GM10248 (cell line): ENCODE measurements around the gene NMRAL1.
A peak's percentile ranks its signal among the peaks of the same experiment; 100 is the strongest.

Experiments used
- CTCF ChIA-PET: fragments of 300-600 bp; sonication (Branson Sonifier 250); formaldehyde crosslinking; extraction: SDS; loops from one replicate; lab custom pipeline; 2021; ENCODE audit warnings: antibody characterized with exemption; lab: Yijun Ruan, JAX
- POLR2A ChIA-PET: fragments of 350-650 bp; sonication (Branson Sonifier 250); formaldehyde crosslinking; extraction: SDS; loops from one replicate; lab custom pipeline; 2020; ENCODE audit warnings: antibody characterized with exemption; lab: Yijun Ruan, JAX
- DNase-seq: peaks from one replicate; pipeline ENCODE4 v3.0.0; 2012; ENCODE audit errors: extremely low spot score
- TF ChIP-seq, protein P1 (sequence below): IDR thresholded peaks from 2 replicates; pipeline ENCODE4 v1.5.1; 2012; ENCODE audit warnings: mild to moderate bottlenecking, low read depth; ENCODE audit errors: extremely low read depth, missing control alignments, control extremely low read depth

Gene NMRAL1

DNA sequence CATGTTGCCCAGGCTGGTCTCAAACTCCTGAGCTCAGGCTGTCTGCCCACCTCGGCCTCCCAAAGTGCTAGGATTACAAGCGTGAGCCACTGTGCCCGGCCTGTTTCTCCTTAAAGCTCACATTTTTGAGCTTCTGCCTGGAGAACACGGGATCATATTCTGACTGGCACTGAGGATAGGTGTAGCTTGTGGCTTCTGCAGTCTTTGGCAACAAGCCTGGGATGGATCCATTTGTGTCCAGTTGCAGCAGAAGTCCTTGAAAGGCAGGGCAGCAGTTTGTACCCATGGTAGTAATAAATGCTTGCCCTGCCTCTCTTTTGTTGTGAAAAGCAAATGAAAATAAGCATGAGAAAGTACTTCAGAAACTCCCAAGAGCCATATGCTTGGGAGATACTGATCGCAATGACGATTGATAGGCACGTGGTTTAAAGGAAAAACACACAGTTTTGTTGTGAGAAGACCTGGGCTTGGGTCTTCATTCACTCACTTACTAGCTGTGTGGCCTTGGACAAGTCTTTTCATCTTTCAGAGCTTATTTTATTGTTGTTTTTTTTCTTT, 54.9 kb downstream of the NMRAL1 start:
- no peak for DNase-seq
- ChIA-PET CTCF (interaction anchor here (1.0 to 8.7 kb wide), 3 partner anchors 16 to 642 kb away, joined by 3 to 89 read pairs (median 3); no protein-coding TSS in a partner anchor), POLR2A (no interaction called here)
- TF ChIP-seq, protein P1, sequence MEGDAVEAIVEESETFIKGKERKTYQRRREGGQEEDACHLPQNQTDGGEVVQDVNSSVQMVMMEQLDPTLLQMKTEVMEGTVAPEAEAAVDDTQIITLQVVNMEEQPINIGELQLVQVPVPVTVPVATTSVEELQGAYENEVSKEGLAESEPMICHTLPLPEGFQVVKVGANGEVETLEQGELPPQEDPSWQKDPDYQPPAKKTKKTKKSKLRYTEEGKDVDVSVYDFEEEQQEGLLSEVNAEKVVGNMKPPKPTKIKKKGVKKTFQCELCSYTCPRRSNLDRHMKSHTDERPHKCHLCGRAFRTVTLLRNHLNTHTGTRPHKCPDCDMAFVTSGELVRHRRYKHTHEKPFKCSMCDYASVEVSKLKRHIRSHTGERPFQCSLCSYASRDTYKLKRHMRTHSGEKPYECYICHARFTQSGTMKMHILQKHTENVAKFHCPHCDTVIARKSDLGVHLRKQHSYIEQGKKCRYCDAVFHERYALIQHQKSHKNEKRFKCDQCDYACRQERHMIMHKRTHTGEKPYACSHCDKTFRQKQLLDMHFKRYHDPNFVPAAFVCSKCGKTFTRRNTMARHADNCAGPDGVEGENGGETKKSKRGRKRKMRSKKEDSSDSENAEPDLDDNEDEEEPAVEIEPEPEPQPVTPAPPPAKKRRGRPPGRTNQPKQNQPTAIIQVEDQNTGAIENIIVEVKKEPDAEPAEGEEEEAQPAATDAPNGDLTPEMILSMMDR: no peak

DNA sequence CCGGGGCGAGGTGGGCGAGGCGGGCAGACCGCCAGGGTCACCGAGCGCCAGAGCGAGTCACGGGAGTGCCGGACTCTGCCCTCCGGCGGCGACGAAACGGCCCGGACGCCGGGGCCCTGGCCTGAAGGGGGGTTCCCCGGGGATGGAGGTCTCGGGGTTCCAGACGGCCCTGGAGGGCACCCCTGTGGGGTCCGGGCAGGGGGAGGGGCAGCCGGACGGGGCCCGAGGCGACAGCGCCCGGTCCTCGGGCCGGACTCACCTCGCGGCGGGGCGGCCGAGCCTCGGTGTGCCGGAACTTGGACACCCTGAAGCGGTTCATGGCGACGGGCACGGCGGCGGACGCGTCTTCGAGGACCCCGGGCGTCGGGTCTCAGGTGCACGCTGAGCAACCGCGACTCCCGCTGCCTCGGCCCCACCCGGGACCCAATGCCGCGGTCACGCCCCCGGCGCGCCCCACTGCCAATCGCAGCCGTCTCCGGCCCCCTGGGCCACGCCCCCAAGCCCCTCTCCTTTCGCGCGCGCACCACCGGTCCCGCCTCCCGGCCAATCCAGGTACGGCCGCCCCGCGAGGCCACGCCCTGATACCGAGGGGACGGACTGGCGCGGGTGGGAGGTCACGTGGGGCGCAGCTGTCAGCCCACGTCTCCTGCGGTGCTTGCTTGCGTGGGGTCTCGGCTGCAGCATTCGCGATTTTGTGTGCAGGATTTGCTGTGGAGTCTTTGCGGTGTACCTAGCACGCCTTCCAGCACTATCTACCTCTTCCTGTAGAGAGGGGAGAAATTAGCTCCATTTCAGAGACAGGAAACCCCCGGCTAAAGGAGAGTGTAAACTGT, 58.0 kb downstream of the NMRAL1 start, which contains the start of gene CORO7:
Gene CORO7 (minus strand): TSS at position 397 of the 833 bp plus-strand sequence. CDS start 78 bp downstream, at position 319.
- peak; percentile 97 for DNase-seq
- TF ChIP-seq, protein P1: no peak
- CTCF ChIA-PET: interaction anchor here (0.9 to 8.7 kb wide), 3 partner anchors 10 to 162 kb away, joined by 3 to 89 read pairs (median 5); no protein-coding TSS in a partner anchor
- POLR2A ChIA-PET: interaction anchor here (0.6 to 1.6 kb wide), 3 partner anchors 11 to 90 kb away, joined by 3 to 4 read pairs (median 3); no protein-coding TSS in a partner anchor

DNA sequence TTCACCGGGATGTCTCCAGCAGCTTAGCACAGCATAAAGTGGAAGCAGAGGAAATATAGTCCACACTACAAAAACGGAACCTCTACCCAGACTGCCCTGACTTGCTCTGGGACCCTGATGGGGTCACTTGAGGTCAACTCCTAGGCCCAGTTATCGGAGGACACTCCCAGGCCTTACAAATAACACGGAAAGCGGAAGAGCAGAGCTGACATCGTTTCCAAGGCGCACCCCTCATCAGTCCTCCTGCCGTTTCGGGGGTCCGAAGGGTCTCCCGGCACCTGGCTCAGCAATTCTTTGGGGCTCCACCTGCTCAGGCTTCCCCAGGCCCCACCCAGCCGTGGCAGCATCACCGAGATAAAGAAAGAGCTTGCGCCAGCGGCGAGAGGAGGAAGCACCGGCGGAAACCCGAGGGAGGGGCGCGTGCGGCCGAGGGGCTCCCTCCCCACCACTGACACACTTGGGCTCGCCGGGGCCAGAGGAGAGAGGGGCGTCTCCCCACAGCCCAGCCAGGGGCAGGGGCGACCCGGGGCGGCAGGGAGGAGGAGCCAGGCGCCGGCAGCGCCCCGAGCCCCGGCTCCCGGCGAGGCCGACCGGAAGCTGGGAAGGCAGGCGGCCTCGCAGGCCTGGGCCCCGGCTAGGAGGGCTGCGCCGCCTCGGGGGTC, 58.8 kb downstream of the NMRAL1 start:
- POLR2A ChIA-PET: interaction anchor here (1.0 to 1.6 kb wide), 2 partner anchors 11 to 13 kb away, joined by 3 to 4 read pairs; no protein-coding TSS in a partner anchor

DNA sequence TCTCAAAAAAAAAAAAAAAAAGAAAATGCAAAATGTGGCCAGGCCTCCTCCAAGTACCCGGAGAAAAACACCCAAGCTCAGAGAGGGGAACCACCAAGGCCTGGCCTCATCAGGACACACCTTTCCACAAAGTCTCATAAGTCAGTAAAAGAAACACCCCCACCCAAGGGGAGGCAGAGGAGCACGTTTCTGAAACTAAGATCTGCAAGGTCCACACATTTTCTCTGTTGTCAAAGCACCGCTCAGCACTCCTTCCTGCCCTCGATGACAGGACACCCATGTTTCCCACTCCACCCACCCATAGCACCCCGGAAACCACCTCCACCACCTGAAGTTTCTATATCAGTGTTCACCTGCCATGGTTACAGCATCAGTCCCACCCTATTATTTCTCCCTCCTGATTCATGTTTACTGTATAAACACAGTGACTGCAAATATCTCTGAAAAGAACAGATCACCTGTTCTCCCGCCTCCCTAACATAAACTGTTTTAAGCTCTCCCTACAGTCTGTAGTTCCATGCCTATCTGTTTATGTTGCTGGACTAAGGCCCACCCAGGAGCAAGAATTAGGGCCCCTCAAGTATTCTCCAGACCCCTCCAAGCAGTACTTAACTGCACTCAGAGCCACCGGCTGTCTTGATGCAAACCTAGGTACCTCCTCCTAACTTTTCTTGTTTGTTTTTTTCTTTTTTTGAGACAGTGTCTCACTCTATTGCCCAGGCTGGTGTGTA, 60.1 kb downstream of the NMRAL1 start:
- ChIA-PET CTCF (interaction anchor here (1.4 to 8.7 kb wide), 2 partner anchors 11 to 156 kb away, joined by 3 to 89 read pairs; no protein-coding TSS in a partner anchor), POLR2A (interaction anchor here (0.5 to 0.6 kb wide), 2 partner anchors 198 to 951 kb away, joined by 3 read pairs; no protein-coding TSS in a partner anchor)
- TF ChIP-seq, protein P1: no peak
- DNase-seq: peak; percentile 90

More for the DNA sequence above, 58.8 kb downstream of the NMRAL1 start:
- DNase-seq: no peak
- CTCF ChIA-PET: interaction anchor here (0.9 to 8.7 kb wide), 2 partner anchors 12 to 162 kb away, joined by 3 to 89 read pairs; no protein-coding TSS in a partner anchor
- TF ChIP-seq, protein P1: no peak

DNA sequence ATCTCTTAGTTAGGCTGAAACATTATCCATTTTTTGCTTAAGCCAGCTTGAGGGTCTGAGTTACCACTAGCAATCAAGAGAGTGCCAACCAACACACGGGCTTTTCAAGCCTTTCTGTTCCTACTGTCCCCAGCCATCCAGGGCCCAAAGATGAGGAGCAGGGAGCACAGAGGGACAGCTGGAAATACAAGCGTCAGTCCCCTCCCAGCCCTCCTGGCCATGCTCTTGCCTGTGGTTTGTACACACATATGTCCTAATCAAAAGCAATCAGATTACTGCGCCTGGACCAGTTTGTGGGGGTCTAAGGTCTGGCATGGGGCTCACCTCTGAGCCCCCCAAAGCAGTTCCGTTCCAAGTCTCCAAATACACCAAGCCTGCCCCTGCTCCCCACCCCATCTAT, 61.6 kb downstream of the NMRAL1 start:
- ChIA-PET POLR2A (no interaction called here), CTCF (interaction anchor here (2.2 to 2.9 kb wide), 2 partner anchors 9 to 11 kb away, joined by 6 to 17 read pairs; no protein-coding TSS in a partner anchor)
- no peak for DNase-seq
- TF ChIP-seq, protein P1: no peak
